Renal pelvis (tissue), 4 donors: ENCODE data around the gene SH3BP5. TPM values are rescaled to one million over a fixed set of nuclear protein-coding genes. Genes with fewer than 3 reads are reported as not detected.

ENCODE experiments used
- DNase-seq: peaks from one replicate; pipeline ENCODE4 v3.0.0-alpha.2; 2013
- polyA plus RNA-seq, 3 donors: library from polyadenylated mRNA; unstranded; fragments of 120-200 nt; gene quantifications; one replicate each; pipeline ENCODE4 v1.2.1, GENCODE V29; 2013; ENCODE audit not compliant: insufficient read length in 3 of 3

Gene SH3BP5
- polyA plus RNA-seq, 3 donors = 51.1 to 52.8 (median 52.3) TPM

GRCh38 chr3:15206662-15207576, 125.5 kb downstream of the SH3BP5 start:
- DNase-seq = peak; percentile 43

- peak; percentile 95 for DNase-seq
Observed at GRCh38 chr3:15205934-15206661, 126.3 kb downstream of the SH3BP5 start, which contains the start of gene CAPN7. Gene CAPN7 (plus strand): TSS chr3:15206246. CDS start chr3:15206496, 250 bp downstream.

GRCh38 chr3:15205482-15205933, 126.9 kb downstream of the SH3BP5 start:
- DNase-seq = no peak

Other genes with a start within 250 kb of the SH3BP5 start
- 10 to 100 TPM; 20.2 to 30.9 (median 28.3) TPM for gene RBSN, start 233.4 kb downstream of the SH3BP5 start, polyA plus RNA-seq
- gene CAPN7, start 126.3 kb downstream of the SH3BP5 start, polyA plus RNA-seq = 10 to 100 TPM; 38.4 to 49.9 (median 48.3) TPM
- gene METTL6, start 95.0 kb upstream of the SH3BP5 start, polyA plus RNA-seq = 10 to 100 TPM; 23.9 to 30.2 (median 29.5) TPM
- 10 to 100 TPM; 14.5 to 23.7 (median 22.5) TPM for gene EAF1, start 95.0 kb upstream of the SH3BP5 start, polyA plus RNA-seq
- 10 to 100 TPM in 2 of 3 donors, 1 to 10 TPM in 1; 4.0 to 11.0 (median 10.1) TPM for gene COLQ, start 189.1 kb upstream of the SH3BP5 start, polyA plus RNA-seq